Measurements from ENCODE around the gene NTN1. TPM values are rescaled to one million over a fixed set of nuclear protein-coding genes. Genes with fewer than 3 reads are reported as not detected.

Gene NTN1
- total and polyA plus RNA-seq, 11 donors, result 9.3 to 25.8 (median 17.3) TPM

DNA sequence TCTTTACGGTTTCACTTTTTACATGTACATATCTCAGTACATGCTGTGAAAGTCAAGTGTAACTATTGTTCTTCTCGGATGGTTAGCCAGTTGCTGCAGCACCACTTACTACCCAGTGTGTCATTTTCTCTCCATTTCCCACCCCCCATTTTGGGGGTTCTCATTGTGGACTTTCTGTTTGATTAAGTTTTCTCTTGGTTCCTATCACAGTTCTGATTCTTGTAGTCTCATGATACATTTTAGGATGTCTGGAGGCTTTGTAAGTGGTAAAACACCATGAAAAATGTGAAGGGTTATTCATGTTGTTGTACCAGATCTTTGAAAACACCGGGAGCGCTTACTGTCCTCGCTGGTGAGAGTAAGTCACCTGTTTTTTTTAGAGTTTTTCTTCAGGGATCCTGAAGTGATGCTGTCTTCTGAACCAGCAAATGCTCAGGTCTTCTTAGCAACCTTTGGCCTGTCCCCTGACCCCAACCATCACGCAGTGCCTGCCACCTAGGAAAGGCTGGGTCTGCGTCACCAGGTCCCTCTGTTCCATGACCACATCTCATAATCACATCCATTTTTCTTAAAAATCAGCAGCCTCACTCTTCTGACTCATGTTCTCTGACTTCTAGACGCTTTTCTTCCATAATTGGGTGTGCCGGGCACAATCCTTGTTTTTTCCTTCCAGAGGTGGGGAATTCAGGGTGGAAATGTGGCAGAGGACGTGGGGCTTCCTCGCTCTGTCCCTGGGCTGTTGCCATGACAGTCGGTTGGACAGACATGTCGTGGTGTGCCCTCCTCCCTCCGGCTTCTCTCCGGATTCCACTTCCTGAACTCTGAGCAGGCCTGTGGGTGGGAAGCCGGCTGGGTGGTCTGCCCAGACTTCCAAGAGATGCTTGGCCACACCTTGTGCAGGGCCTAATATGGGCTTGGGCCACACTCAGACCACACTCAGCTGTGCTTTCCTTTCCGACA, 102.6 kb downstream of the NTN1 start:
- ATAC-seq, result peak in 1 of 4 donors; percentile 23

GRCh38 chr17:9124554-9124935, 103.2 kb downstream of the NTN1 start:
- TF ChIP-seq CTCF (IDR thresholded peaks at IDR 0.05) (no peak), POLR2A (IDR thresholded peaks at IDR 0.05) (no peak)
- Histone ChIP-seq H3K9me3 (no peaks in the 10 kb centered on the region), H3K4me1 (no peaks in the 10 kb centered on the region), H3K36me3 (no peaks in the 10 kb centered on the region), H3K27me3 (no peaks in the 10 kb centered on the region), H3K4me3 (no peak overlapping the region), H3K27ac (no peak overlapping the region)
- intact Hi-C loops (cut with DNase I), result no loop called here
- WGBS, 4 donors, result 86 to 88% (median 87%) methylated on average over 9 to 10 of the region's 10 CpGs
- no peak for ATAC-seq
- no peak for DNase-seq

More for the DNA sequence above, 102.6 kb downstream of the NTN1 start:
- Histone ChIP-seq H3K4me1 (no peaks in the 10 kb centered on the region), H3K27me3 (no peaks in the 10 kb centered on the region), H3K4me3 (no peak overlapping the region), H3K9me3 (peaks cover 0 to 3% (median 0%) of the 10 kb centered on the region in 12 donors), H3K36me3 (no peaks in the 10 kb centered on the region), H3K27ac (no peak overlapping the region)
- 66 to 77% (median 72%) methylated on average over 16 to 17 of the region's 17 CpGs for WGBS, 4 donors
- DNase-seq, result no peak
- intact Hi-C loops (cut with DNase I), result no loop called here
- TF ChIP-seq POLR2A (IDR thresholded peaks at IDR 0.05) (no peak), CTCF (IDR thresholded peaks at IDR 0.05) (no peak)

DNA sequence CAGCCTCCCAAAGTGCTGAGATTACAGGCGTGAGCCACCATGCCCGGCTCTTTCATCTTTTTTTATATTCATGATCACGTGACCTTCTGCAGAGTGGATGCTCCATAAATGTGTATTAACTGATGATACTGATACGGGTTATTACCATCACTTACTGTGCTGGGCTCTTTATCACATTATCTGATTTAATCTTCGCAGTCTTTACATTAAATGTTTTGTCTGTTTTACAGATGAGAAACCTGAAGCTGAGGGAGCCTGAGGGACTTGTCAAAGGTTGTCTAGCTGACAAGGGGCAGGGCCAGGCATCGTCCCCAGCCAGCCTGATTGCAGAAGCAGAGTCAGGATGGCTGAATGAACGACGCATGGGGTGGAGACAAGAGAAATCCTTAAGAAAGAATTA, 104.4 kb downstream of the NTN1 start:
- Histone ChIP-seq H3K4me3 (no peak overlapping the region), H3K36me3 (no peaks in the 10 kb centered on the region), H3K4me1 (no peaks in the 10 kb centered on the region), H3K27me3 (no peaks in the 10 kb centered on the region), H3K27ac (no peak overlapping the region), H3K9me3 (no peaks in the 10 kb centered on the region)
- intact Hi-C loops (cut with DNase I), result no loop called here
- 86 to 90% (median 87%) methylated on average over 8 of the region's 8 CpGs for WGBS, 4 donors
- no peak for ATAC-seq
- no peak for DNase-seq
- TF ChIP-seq POLR2A (IDR thresholded peaks at IDR 0.05) (no peak), CTCF (IDR thresholded peaks at IDR 0.05) (no peak)

DNA sequence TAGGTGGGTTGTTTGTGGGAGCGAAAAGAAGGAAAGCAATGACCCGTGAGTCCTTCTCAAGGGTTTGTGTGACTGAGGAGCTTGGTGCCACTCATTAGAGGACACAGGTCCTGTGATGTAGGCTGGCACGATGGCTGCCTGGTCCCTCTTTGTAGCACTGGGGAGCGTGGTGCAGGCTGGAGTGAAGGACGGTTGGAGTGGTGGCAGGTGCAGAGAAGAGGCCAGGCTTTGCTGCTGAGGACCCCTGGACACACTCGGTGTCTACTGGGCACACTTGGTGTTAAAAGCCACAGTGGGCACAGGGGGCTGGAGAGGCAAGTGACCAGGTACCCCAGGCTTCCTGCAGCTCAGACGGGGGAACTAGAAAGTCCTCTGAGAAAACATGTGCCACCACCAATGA, 106.0 kb downstream of the NTN1 start:
- no peak for ATAC-seq
- intact Hi-C loops (cut with DNase I), result no loop called here

More for the DNA sequence above, 106.0 kb downstream of the NTN1 start:
- no peak for TF ChIP-seq CTCF (IDR thresholded peaks at IDR 0.05)
- no peak for TF ChIP-seq POLR2A (IDR thresholded peaks at IDR 0.05)
- Histone ChIP-seq H3K4me1 (no peaks in the 10 kb centered on the region), H3K9me3 (no peaks in the 10 kb centered on the region), H3K4me3 (no peak overlapping the region), H3K27me3 (no peaks in the 10 kb centered on the region), H3K27ac (no peak overlapping the region), H3K36me3 (no peaks in the 10 kb centered on the region)
- 86 to 94% (median 90%) methylated on average over 7 of the region's 7 CpGs for WGBS, 4 donors
- DNase-seq, result no peak

Data from heart left ventricle (tissue), 16 donors.